Sigmoid colon (tissue), 7 donors: ENCODE results near the gene MTA3. TPM values are rescaled to one million over a fixed set of nuclear protein-coding genes. Genes with fewer than 3 reads are reported as not detected.

ENCODE experiments used
- DNase-seq: peaks from one replicate; pipeline ENCODE4 v3.0.0-alpha.2; 2019
- H3K27ac ChIP-seq, 4 donors: fragments of 200-600 bp; sonication (generic); one replicate each; pipeline ENCODE4 v1.5.1; 2016 to 2019; ENCODE audit warnings: mild to moderate bottlenecking in 1 of 4
- H3K27me3 ChIP-seq, 3 donors: fragments of 200-600 bp; sonication (generic); one replicate each; pipeline ENCODE4 v1.5.1; 2019; ENCODE audit warnings: mild to moderate bottlenecking in 1 of 3
- H3K36me3 ChIP-seq, 4 donors: fragments of 200-600 bp; sonication (generic); one replicate each; pipeline ENCODE4 v1.5.1; 2016 to 2019
- H3K4me1 ChIP-seq, 4 donors: fragments of 200-600 bp; sonication (generic); one replicate each; pipeline ENCODE4 v1.5.1; 2017 to 2019
- H3K4me3 ChIP-seq, 4 donors: fragments of 200-600 bp; sonication (generic); one replicate each; pipeline ENCODE4 v1.5.1; 2017 to 2019; ENCODE audit warnings: mild to moderate bottlenecking in 2 of 4, moderate library complexity in 1 of 4
- H3K9me3 ChIP-seq, 4 donors: fragments of 200-600 bp in 3 of 4; sonication (generic) in 3 of 4; one replicate each; pipeline versions ENCODE4 v1.5.1 to v1.6.1; 2013 to 2019
- EP300 ChIP-seq, 4 donors: sonication (generic); formaldehyde crosslinking; IDR thresholded peaks; one replicate each; pipeline ENCODE4 v1.6.1; 2017; ENCODE audit warnings: antibody characterized with exemption in 4 of 4
- POLR2A ChIP-seq, 2 donors: fragments of 450-650 bp; IDR thresholded peaks; one replicate each; pipeline ENCODE4 v1.6.1; 2016; ENCODE audit warnings: antibody characterized with exemption in 2 of 2, mild to moderate bottlenecking in 2 of 2, moderate library complexity in 2 of 2
- POLR2AphosphoS5 ChIP-seq, 4 donors: sonication (generic); formaldehyde crosslinking; IDR thresholded peaks; one replicate each; pipeline ENCODE4 v1.6.1; 2017; ENCODE audit warnings: antibody characterized with exemption in 4 of 4
- WGBS, 2 donors: extraction: QIAGEN DNeasy Blood & Tissue Kit; methylation state at CpG; one replicate each; pipeline ENCODE4 v1.1.7; 2013; 5-methylcytosine and 5-hydroxymethylcytosine counted together
- intact Hi-C: fragments of 100-400 bp; cut with DNase I; formaldehyde crosslinking; loops from one replicate; pipeline ENCODE4 v1.15.1; 2023
- polyA plus RNA-seq, 3 donors: library from polyadenylated mRNA; stranded (reverse); fragments of 200-250 nt; gene quantifications; one replicate each; pipeline ENCODE4 v1.2.3, GENCODE V29; 2013
- total RNA-seq, 4 donors: library from RNA; depleted of rRNA; stranded (reverse); fragments of >200 nt; gene quantifications; one replicate each; pipeline ENCODE4 v1.1.0, GENCODE V29; 2016
- TF ChIP-seq, protein P1 (sequence below), 4 experiments: fragments of 450-650 bp in 3 of 4; fragments of 200-600 bp in 1 of 4; IDR thresholded peaks; one replicate each; pipeline ENCODE4 v1.5.1; 2016 to 2019; ENCODE audit warnings: antibody characterized with exemption in 4 of 4, mild to moderate bottlenecking in 3 of 4, moderate library complexity in 2 of 4
- donor health status: healthy with polysubstance abuse.
- donor health status: Bipolar disorder and iron deficiency.
- donor health status: healthy.

Gene MTA3
- total and polyA plus RNA-seq, 7 donors, result 24.5 to 53.2 (median 33.9) TPM

GRCh38 chr2:42764901-42765300, 196.5 kb downstream of the MTA3 start:
- H3K27ac ChIP-seq, result no peak overlapping the region
- H3K27me3 ChIP-seq, result no peaks in the 10 kb centered on the region
- DNase-seq, result no peak
- intact Hi-C loops, result no loop called here
- no peaks in the 10 kb centered on the region for H3K36me3 ChIP-seq
- H3K4me1 ChIP-seq, result no peaks in the 10 kb centered on the region
- WGBS, 2 donors, result 90 to 91% methylated on average over 2 of the region's 2 CpGs
- TF ChIP-seq, protein P1, sequence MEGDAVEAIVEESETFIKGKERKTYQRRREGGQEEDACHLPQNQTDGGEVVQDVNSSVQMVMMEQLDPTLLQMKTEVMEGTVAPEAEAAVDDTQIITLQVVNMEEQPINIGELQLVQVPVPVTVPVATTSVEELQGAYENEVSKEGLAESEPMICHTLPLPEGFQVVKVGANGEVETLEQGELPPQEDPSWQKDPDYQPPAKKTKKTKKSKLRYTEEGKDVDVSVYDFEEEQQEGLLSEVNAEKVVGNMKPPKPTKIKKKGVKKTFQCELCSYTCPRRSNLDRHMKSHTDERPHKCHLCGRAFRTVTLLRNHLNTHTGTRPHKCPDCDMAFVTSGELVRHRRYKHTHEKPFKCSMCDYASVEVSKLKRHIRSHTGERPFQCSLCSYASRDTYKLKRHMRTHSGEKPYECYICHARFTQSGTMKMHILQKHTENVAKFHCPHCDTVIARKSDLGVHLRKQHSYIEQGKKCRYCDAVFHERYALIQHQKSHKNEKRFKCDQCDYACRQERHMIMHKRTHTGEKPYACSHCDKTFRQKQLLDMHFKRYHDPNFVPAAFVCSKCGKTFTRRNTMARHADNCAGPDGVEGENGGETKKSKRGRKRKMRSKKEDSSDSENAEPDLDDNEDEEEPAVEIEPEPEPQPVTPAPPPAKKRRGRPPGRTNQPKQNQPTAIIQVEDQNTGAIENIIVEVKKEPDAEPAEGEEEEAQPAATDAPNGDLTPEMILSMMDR (IDR thresholded peaks at IDR 0.05), result no peak
- no peak for TF ChIP-seq POLR2A (IDR thresholded peaks at IDR 0.05)
- TF ChIP-seq POLR2AphosphoS5 (IDR thresholded peaks at IDR 0.05), result no peak
- TF ChIP-seq EP300 (IDR thresholded peaks at IDR 0.05), result no peak
- no peak overlapping the region for H3K4me3 ChIP-seq
- H3K9me3 ChIP-seq, result no peaks in the 10 kb centered on the region

DNA sequence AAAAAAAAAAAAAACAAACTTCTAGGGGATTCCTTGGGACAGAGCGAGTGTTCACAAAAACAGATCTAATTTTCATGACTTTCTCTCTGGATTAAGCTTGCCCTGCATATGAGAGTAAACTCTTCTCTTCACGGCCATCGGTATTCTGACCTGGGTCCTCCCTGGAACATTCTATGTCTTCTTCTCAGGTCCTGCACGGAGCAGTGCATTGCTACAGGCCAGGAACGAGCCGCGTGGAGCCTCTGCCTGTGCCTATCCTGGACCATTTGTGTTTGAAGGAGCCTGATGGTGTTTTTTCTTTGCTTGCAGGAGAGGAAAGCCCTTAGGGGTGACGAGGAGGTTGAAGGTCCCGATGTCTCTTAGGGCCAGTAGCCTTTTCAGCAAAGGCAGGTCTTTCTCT, 197.3 kb downstream of the MTA3 start:
- no peaks in the 10 kb centered on the region for H3K36me3 ChIP-seq
- intact Hi-C loops, result no loop called here
- WGBS, 2 donors, result 96 to 97% methylated on average over 9 of the region's 9 CpGs
- H3K4me1 ChIP-seq, result no peaks in the 10 kb centered on the region
- TF ChIP-seq POLR2A (IDR thresholded peaks at IDR 0.05) (no peak), EP300 (IDR thresholded peaks at IDR 0.05) (no peak), POLR2AphosphoS5 (IDR thresholded peaks at IDR 0.05) (no peak)
- TF ChIP-seq, protein P1 (IDR thresholded peaks at IDR 0.05), result no peak
- H3K27me3 ChIP-seq, result no peaks in the 10 kb centered on the region
- no peak for DNase-seq
- H3K27ac ChIP-seq, result no peak overlapping the region
- H3K4me3 ChIP-seq, result no peak overlapping the region
- no peaks in the 10 kb centered on the region for H3K9me3 ChIP-seq

- no peaks in the 10 kb centered on the region for H3K27me3 ChIP-seq
- H3K4me1 ChIP-seq, result peaks cover 0 to 6% (median 2%) of the 10 kb centered on the region in 4 donors
- no peak for TF ChIP-seq POLR2AphosphoS5 (IDR thresholded peaks at IDR 0.05)
- no peak for TF ChIP-seq EP300 (IDR thresholded peaks at IDR 0.05)
- TF ChIP-seq, protein P1 (IDR thresholded peaks at IDR 0.05), result no peak
- TF ChIP-seq POLR2A (IDR thresholded peaks at IDR 0.05), result no peak
- DNase-seq, result no peak
- WGBS, 2 donors, result 89 to 91% methylated on average over 16 of the region's 16 CpGs
- H3K4me3 ChIP-seq, result no peak overlapping the region
- no peaks in the 10 kb centered on the region for H3K36me3 ChIP-seq
- intact Hi-C loops, result no loop called here
- H3K9me3 ChIP-seq, result no peaks in the 10 kb centered on the region
- no peak overlapping the region for H3K27ac ChIP-seq
These were observed 198.9 kb downstream of the MTA3 start for GRCh38 chr2:42767080-42767898.

GRCh38 chr2:42767899-42768705, 199.7 kb downstream of the MTA3 start:
- TF ChIP-seq, protein P1 (IDR thresholded peaks at IDR 0.05), result no peak
- TF ChIP-seq POLR2A (IDR thresholded peaks at IDR 0.05) (no peak), POLR2AphosphoS5 (IDR thresholded peaks at IDR 0.05) (no peak), EP300 (IDR thresholded peaks at IDR 0.05) (no peak)
- no peaks in the 10 kb centered on the region for H3K27me3 ChIP-seq
- intact Hi-C loops, result no loop called here
- H3K36me3 ChIP-seq, result no peaks in the 10 kb centered on the region
- no peaks in the 10 kb centered on the region for H3K9me3 ChIP-seq
- no peak overlapping the region for H3K27ac ChIP-seq
- WGBS, 2 donors, result 87 to 90% methylated on average over 14 of the region's 14 CpGs
- H3K4me1 ChIP-seq, result peaks cover 0 to 9% (median 2%) of the 10 kb centered on the region in 4 donors
- DNase-seq, result peak; percentile 55
- no peak overlapping the region for H3K4me3 ChIP-seq
